Measurements from ENCODE around the gene SFI1.

- TF ChIP-seq CTCF (conservative IDR thresholded peaks at IDR 0.05; ENCODE audit: low read depth, low read length), result no peak
- TF ChIP-seq EZH2 (IDR thresholded peaks at IDR 0.05; ENCODE audit: borderline replicate concordance, low read depth, low read length, poor library complexity, severe bottlenecking), result no peak
Measured at GRCh38 chr22:31661851-31662667, 165.7 kb downstream of the SFI1 start, which contains the start of gene PISD.
